RWPE2 (cell line): Measurements from ENCODE around the gene CRYBA2.

Experiments used
- ATAC-seq: fragments of 200-7000 bp; cut with Tn5 transposase; 3 replicates; pipeline ENCODE4 v1.9.1; 2021; ENCODE audit warnings: low read depth
- DNase-seq: peaks from one replicate; pipeline ENCODE4 v3.0.0-alpha.2; 2020; ENCODE audit warnings: low spot score
- H3K27ac ChIP-seq: fragments of 450-650 bp; 2 replicates; pipeline ENCODE4 v1.5.1; 2017; ENCODE audit warnings: mild to moderate bottlenecking; ENCODE audit not compliant: poor library complexity, severe bottlenecking
- H3K27me3 ChIP-seq: fragments of 250-450 bp; sonication (Bioruptor Pico); 2 replicates; pipeline ENCODE4 v1.5.1; 2021; ENCODE audit warnings: mild to moderate bottlenecking, moderate library complexity; ENCODE audit not compliant: insufficient read depth, poor library complexity, severe bottlenecking
- H3K36me3 ChIP-seq: fragments of 250-450 bp; sonication (Bioruptor Pico); 2 replicates; pipeline ENCODE4 v1.5.1; 2020; ENCODE audit warnings: low read depth, mild to moderate bottlenecking, moderate library complexity
- H3K4me1 ChIP-seq: fragments of 250-450 bp; sonication (Bioruptor Pico); 2 replicates; pipeline ENCODE4 v1.5.1; 2021; ENCODE audit warnings: mild to moderate bottlenecking, moderate library complexity; ENCODE audit not compliant: insufficient read depth, poor library complexity, severe bottlenecking
- H3K4me3 ChIP-seq: fragments of 250-450 bp; sonication (Bioruptor Pico); 2 replicates; pipeline ENCODE4 v1.5.1; 2021; ENCODE audit warnings: mild to moderate bottlenecking, moderate library complexity; ENCODE audit not compliant: severe bottlenecking
- H3K9me3 ChIP-seq: fragments of 250-450 bp; sonication (Bioruptor Pico); 2 replicates; pipeline ENCODE4 v1.5.1; 2021; ENCODE audit warnings: mild to moderate bottlenecking, moderate library complexity; ENCODE audit not compliant: severe bottlenecking
- CTCF ChIP-seq: fragments of 450-650 bp; IDR thresholded peaks from one replicate; pipeline ENCODE4 v1.5.1; 2017; ENCODE audit warnings: mild to moderate bottlenecking, moderate library complexity; ENCODE audit not compliant: poor library complexity, severe bottlenecking

Gene CRYBA2

GRCh38 chr2:219001100-219001576, 7.9 kb upstream of the CRYBA2 start:
- ATAC-seq (no peak), DNase-seq (no peak)
- Histone ChIP-seq H3K9me3 (no peaks in the 10 kb centered on the region), H3K27me3 (peaks cover 41% of the 10 kb centered on the region), H3K27ac (no peak overlapping the region), H3K36me3 (no peaks in the 10 kb centered on the region), H3K4me3 (no peak overlapping the region), H3K4me1 (no peaks in the 10 kb centered on the region)
- TF ChIP-seq CTCF: no peak

GRCh38 chr2:219000569-219000960, 7.3 kb upstream of the CRYBA2 start:
- Histone ChIP-seq H3K4me3 (no peak overlapping the region), H3K4me1 (no peaks in the 10 kb centered on the region), H3K36me3 (no peaks in the 10 kb centered on the region), H3K9me3 (no peaks in the 10 kb centered on the region), H3K27ac (no peak overlapping the region), H3K27me3 (peaks cover 45% of the 10 kb centered on the region)
- DNase-seq (peak; percentile 47), ATAC-seq (no peak)
- TF ChIP-seq CTCF: no peak

- TF ChIP-seq CTCF: no peak
- Histone ChIP-seq H3K4me1 (no peaks in the 10 kb centered on the region), H3K9me3 (no peaks in the 10 kb centered on the region), H3K36me3 (no peaks in the 10 kb centered on the region), H3K27ac (no peak overlapping the region), H3K27me3 (peaks cover 49% of the 10 kb centered on the region), H3K4me3 (no peak overlapping the region)
- DNase-seq: no peak
- ATAC-seq: no peak
Observed at GRCh38 chr2:218999881-219000568, 6.8 kb upstream of the CRYBA2 start.

GRCh38 chr2:218999021-218999880, 6.0 kb upstream of the CRYBA2 start:
- no peak overlapping the region for H3K4me3 ChIP-seq
- no peak overlapping the region for H3K27ac ChIP-seq
- no peak for DNase-seq
- peaks cover 51% of the 10 kb centered on the region for H3K27me3 ChIP-seq
- H3K36me3 ChIP-seq: no peaks in the 10 kb centered on the region
- ATAC-seq: no peak
- TF ChIP-seq CTCF: no peak
- no peaks in the 10 kb centered on the region for H3K4me1 ChIP-seq
- H3K9me3 ChIP-seq: no peaks in the 10 kb centered on the region
